ENCODE data around the gene BICD2.

Gene BICD2

DNA sequence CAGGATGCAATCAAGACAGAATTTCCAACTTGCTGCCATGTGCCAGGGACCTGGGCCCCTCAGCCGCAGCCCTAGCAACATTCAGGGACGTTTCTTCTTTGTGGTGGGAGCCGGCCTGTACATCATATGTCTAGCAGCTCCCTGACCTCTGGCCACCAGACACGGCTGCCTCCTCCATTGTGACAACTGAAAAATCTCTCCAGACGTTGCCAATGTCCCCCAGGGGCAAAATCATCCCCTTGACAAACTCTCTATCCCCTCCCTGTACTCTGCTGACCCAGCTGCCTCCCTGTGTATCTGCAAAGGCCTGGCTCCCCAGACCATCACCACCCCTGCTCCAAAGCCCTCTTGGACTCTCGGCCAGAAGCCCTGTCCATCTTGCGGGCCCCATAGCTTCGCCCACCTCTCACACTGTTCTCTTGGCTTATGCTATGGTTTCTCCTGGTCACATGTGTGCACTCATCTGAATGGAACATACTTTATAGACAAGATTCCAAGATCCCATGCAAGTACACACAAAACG, 40.8 kb downstream of the BICD2 start:
- Histone ChIP-seq H3K9me3 (replicated peaks; ENCODE audit: low read length) (no peaks in the 10 kb centered on the region), H3K36me3 (ENCODE audit: insufficient read depth, low read length) (peaks cover 41% of the 10 kb centered on the region), H3K9ac (ENCODE audit: low read depth, low read length) (no peak overlapping the region), H3K4me1 (ENCODE audit: control insufficient read depth, insufficient read depth, low read length) (peaks cover 9% of the 10 kb centered on the region), H3K4me2 (ENCODE audit: low read length) (no peak overlapping the region), H3K4me3 (ENCODE audit: low read length) (no peak overlapping the region), H3K27me3 (ENCODE audit: control insufficient read depth, insufficient read depth, low read length) (no peaks in the 10 kb centered on the region)

GRCh38 chr9:92723299-92723625, 41.4 kb downstream of the BICD2 start:
- no peak overlapping the region for H3K4me3 ChIP-seq (ENCODE audit: low read length)
- peaks cover 9% of the 10 kb centered on the region for H3K4me1 ChIP-seq (ENCODE audit: control insufficient read depth, insufficient read depth, low read length)
- H3K27me3 ChIP-seq (ENCODE audit: control insufficient read depth, insufficient read depth, low read length) = no peaks in the 10 kb centered on the region
- peaks cover 45% of the 10 kb centered on the region for H3K36me3 ChIP-seq (ENCODE audit: insufficient read depth, low read length)
- H3K4me2 ChIP-seq (ENCODE audit: low read length) = no peak overlapping the region
- no peaks in the 10 kb centered on the region for H3K9me3 ChIP-seq (replicated peaks; ENCODE audit: low read length)
- H3K9ac ChIP-seq (ENCODE audit: low read depth, low read length) = no peak overlapping the region

GRCh38 chr9:92722386-92723298, 42.0 kb downstream of the BICD2 start:
- no peaks in the 10 kb centered on the region for H3K9me3 ChIP-seq (replicated peaks; ENCODE audit: low read length)
- H3K4me2 ChIP-seq (ENCODE audit: low read length) = no peak overlapping the region
- H3K36me3 ChIP-seq (ENCODE audit: insufficient read depth, low read length) = peaks cover 51% of the 10 kb centered on the region
- H3K4me1 ChIP-seq (ENCODE audit: control insufficient read depth, insufficient read depth, low read length) = peaks cover 9% of the 10 kb centered on the region
- no peak overlapping the region for H3K9ac ChIP-seq (ENCODE audit: low read depth, low read length)
- H3K27me3 ChIP-seq (ENCODE audit: control insufficient read depth, insufficient read depth, low read length) = no peaks in the 10 kb centered on the region
- no peak overlapping the region for H3K4me3 ChIP-seq (ENCODE audit: low read length)

DNA sequence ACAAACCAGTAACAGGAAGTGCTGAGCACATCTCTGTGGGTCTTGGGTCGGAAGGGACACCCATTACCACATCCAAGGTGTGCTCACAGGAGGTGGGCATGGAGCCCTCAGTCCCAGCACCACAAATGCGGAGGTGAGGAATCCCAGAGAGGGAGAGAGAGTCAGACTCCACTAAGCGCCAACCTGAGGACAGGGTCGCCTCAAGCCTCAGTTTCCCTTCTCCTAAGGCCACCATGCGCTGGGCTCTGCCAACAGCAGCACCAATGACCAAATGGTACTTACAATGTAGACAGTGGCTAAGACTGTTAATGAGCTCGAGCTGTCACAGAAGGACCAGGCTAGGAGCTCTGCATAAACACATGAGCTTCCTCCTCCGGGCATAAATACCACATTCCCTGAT, 43.1 kb downstream of the BICD2 start:
- Histone ChIP-seq H3K4me2 (ENCODE audit: low read length) (no peak overlapping the region), H3K4me3 (ENCODE audit: low read length) (no peak overlapping the region), H3K4me1 (ENCODE audit: control insufficient read depth, insufficient read depth, low read length) (peaks cover under 1% of the 10 kb centered on the region), H3K9me3 (replicated peaks; ENCODE audit: low read length) (no peaks in the 10 kb centered on the region), H3K27me3 (ENCODE audit: control insufficient read depth, insufficient read depth, low read length) (no peaks in the 10 kb centered on the region), H3K36me3 (ENCODE audit: insufficient read depth, low read length) (peaks cover 62% of the 10 kb centered on the region), H3K9ac (ENCODE audit: low read depth, low read length) (no peak overlapping the region)

DNA sequence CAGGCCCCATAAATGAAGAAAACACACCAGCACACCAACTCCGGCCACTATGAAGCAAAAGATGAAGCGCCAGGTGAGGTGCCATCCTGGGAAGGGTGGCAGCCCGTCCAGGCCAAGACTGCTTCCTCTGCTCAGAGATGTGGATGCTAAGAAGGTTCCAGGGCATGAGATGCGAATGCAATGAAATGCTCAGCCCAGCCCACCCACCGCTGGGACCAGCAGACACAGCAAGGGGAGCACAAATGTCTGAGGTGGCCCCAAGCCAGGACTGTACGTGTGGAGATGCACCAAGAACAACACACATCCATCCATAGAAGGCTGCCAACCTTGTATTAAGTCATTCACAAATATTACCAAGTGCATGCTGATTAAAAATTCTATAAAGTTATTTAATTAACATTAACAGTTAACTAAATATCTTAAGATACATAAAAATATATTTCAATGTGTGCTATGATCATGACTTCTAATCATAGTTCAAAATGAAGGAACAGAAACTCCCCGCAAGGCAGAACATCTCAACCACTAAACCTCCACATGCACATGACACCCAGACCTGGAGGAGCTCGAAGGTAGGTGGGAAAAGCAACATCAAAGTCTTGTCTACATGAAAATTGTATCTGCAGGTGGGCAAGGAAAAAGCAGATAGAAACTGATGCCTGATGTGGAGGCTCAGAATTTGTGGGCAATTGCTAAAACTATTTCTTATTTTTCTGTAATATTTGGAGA, 43.7 kb downstream of the BICD2 start:
- H3K9me3 ChIP-seq (replicated peaks; ENCODE audit: low read length) = no peaks in the 10 kb centered on the region
- H3K4me2 ChIP-seq (ENCODE audit: low read length) = no peak overlapping the region
- H3K4me1 ChIP-seq (ENCODE audit: control insufficient read depth, insufficient read depth, low read length) = no peaks in the 10 kb centered on the region
- H3K4me3 ChIP-seq (ENCODE audit: low read length) = no peak overlapping the region
- H3K27me3 ChIP-seq (ENCODE audit: control insufficient read depth, insufficient read depth, low read length) = no peaks in the 10 kb centered on the region
- H3K9ac ChIP-seq (ENCODE audit: low read depth, low read length) = no peak overlapping the region
- H3K36me3 ChIP-seq (ENCODE audit: insufficient read depth, low read length) = peaks cover 60% of the 10 kb centered on the region

GRCh38 chr9:92720209-92720765, 44.3 kb downstream of the BICD2 start:
- peaks cover 64% of the 10 kb centered on the region for H3K36me3 ChIP-seq (ENCODE audit: insufficient read depth, low read length)
- no peaks in the 10 kb centered on the region for H3K9me3 ChIP-seq (replicated peaks; ENCODE audit: low read length)
- no peak overlapping the region for H3K4me3 ChIP-seq (ENCODE audit: low read length)
- no peaks in the 10 kb centered on the region for H3K27me3 ChIP-seq (ENCODE audit: control insufficient read depth, insufficient read depth, low read length)
- H3K4me2 ChIP-seq (ENCODE audit: low read length) = no peak overlapping the region
- no peak overlapping the region for H3K9ac ChIP-seq (ENCODE audit: low read depth, low read length)
- H3K4me1 ChIP-seq (ENCODE audit: control insufficient read depth, insufficient read depth, low read length) = no peaks in the 10 kb centered on the region

- Histone ChIP-seq H3K4me3 (ENCODE audit: low read length) (no peak overlapping the region), H3K9me3 (replicated peaks; ENCODE audit: low read length) (no peaks in the 10 kb centered on the region), H3K4me2 (ENCODE audit: low read length) (no peak overlapping the region), H3K27me3 (ENCODE audit: control insufficient read depth, insufficient read depth, low read length) (no peaks in the 10 kb centered on the region), H3K4me1 (ENCODE audit: control insufficient read depth, insufficient read depth, low read length) (no peaks in the 10 kb centered on the region), H3K36me3 (ENCODE audit: insufficient read depth, low read length) (peaks cover 76% of the 10 kb centered on the region), H3K9ac (ENCODE audit: low read depth, low read length) (no peak overlapping the region)
These were observed 45.5 kb downstream of the BICD2 start for GRCh38 chr9:92719028-92719647.

GRCh38 chr9:92718086-92719001, 46.3 kb downstream of the BICD2 start:
- Histone ChIP-seq H3K9ac (ENCODE audit: low read depth, low read length) (no peak overlapping the region), H3K4me3 (ENCODE audit: low read length) (no peak overlapping the region), H3K4me1 (ENCODE audit: control insufficient read depth, insufficient read depth, low read length) (no peaks in the 10 kb centered on the region), H3K4me2 (ENCODE audit: low read length) (no peak overlapping the region), H3K27me3 (ENCODE audit: control insufficient read depth, insufficient read depth, low read length) (no peaks in the 10 kb centered on the region), H3K36me3 (ENCODE audit: insufficient read depth, low read length) (peaks cover 84% of the 10 kb centered on the region), H3K9me3 (replicated peaks; ENCODE audit: low read length) (no peaks in the 10 kb centered on the region)

DNA sequence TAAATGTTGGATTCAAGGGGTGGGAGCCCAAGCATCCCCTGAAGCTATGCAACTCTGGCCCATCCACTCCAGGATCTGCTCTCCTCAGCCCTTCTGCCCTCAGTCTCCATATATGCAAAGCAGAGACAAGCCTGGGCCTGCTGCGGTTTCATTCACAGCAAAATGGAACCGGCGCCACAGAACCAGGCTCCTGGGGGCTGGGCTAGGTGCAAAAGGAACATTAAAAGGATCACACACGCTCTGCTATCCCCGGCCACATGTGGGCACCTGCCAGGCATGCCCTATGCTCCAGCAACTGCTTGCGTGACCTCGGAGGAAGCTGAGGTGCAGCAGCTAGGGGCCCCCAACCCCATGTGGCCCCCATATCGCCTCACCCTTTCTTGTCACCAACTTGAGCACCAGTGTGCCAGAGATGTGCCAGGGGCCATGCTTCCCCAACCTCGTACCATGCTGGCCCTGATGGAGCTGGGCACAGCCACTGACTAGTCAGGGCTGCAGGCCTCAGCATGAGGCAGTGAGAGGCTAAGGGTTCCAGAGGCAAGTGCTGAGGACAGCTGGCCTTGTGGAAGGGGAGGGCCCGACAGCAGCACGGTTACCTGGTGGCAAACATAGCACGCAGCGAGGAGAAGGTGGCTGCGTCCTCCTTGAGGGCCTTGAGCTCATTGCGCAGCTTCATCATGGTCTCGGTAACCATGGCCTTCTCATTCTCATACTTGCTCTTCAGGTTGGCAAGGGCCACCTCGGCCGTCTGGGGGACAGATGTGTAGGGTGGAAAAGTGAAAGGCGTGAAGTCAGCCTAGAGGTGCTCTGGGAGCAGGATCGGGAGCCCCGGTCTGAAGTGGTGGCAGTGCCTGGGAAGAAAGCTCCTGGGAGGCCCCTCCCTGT, 47.2 kb downstream of the BICD2 start:
- Histone ChIP-seq H3K9ac (ENCODE audit: low read depth, low read length) (no peak overlapping the region), H3K36me3 (ENCODE audit: insufficient read depth, low read length) (peaks cover 83% of the 10 kb centered on the region)

GRCh38 chr9:92716557-92716956, 48.1 kb downstream of the BICD2 start:
- no peaks in the 10 kb centered on the region for H3K27me3 ChIP-seq (ENCODE audit: control insufficient read depth, insufficient read depth, low read length)
- H3K4me2 ChIP-seq (ENCODE audit: low read length) = no peak overlapping the region
- H3K36me3 ChIP-seq (ENCODE audit: insufficient read depth, low read length) = peaks cover 83% of the 10 kb centered on the region
- H3K4me1 ChIP-seq (ENCODE audit: control insufficient read depth, insufficient read depth, low read length) = no peaks in the 10 kb centered on the region
- no peak overlapping the region for H3K9ac ChIP-seq (ENCODE audit: low read depth, low read length)
- no peak overlapping the region for H3K4me3 ChIP-seq (ENCODE audit: low read length)
- H3K9me3 ChIP-seq (replicated peaks; ENCODE audit: low read length) = no peaks in the 10 kb centered on the region

More for the DNA sequence above, 47.2 kb downstream of the BICD2 start:
- Histone ChIP-seq H3K9me3 (replicated peaks; ENCODE audit: low read length) (no peaks in the 10 kb centered on the region), H3K4me3 (ENCODE audit: low read length) (no peak overlapping the region), H3K4me1 (ENCODE audit: control insufficient read depth, insufficient read depth, low read length) (no peaks in the 10 kb centered on the region), H3K4me2 (ENCODE audit: low read length) (no peak overlapping the region), H3K27me3 (ENCODE audit: control insufficient read depth, insufficient read depth, low read length) (no peaks in the 10 kb centered on the region)
